Stomach (tissue), 4 donors: ENCODE data around the gene SIX5.

Source experiments
- POLR2A ChIP-seq, 4 donors: fragments of 450-650 bp; IDR thresholded peaks; one replicate each; pipeline ENCODE4 v1.6.1; 2016; ENCODE audit warnings: antibody characterized with exemption in 4 of 4, control low read depth in 2 of 4, mild to moderate bottlenecking in 1 of 4, moderate library complexity in 1 of 4
- POLR2AphosphoS5 ChIP-seq, 3 donors: sonication (generic); formaldehyde crosslinking; IDR thresholded peaks; one replicate each; pipeline ENCODE4 v1.6.1; 2016; ENCODE audit warnings: antibody characterized with exemption in 3 of 3
- TF ChIP-seq, protein P1 (sequence below), 7 experiments: fragments of 450-650 bp in 4 of 7; fragments of 200-600 bp in 3 of 7; sonication (generic) in 3 of 7; IDR thresholded peaks; one replicate each; pipeline ENCODE4 v1.5.1; 2016 to 2019; ENCODE audit warnings: antibody characterized with exemption in 7 of 7, control low read depth in 2 of 7, mild to moderate bottlenecking in 1 of 7

DNA sequence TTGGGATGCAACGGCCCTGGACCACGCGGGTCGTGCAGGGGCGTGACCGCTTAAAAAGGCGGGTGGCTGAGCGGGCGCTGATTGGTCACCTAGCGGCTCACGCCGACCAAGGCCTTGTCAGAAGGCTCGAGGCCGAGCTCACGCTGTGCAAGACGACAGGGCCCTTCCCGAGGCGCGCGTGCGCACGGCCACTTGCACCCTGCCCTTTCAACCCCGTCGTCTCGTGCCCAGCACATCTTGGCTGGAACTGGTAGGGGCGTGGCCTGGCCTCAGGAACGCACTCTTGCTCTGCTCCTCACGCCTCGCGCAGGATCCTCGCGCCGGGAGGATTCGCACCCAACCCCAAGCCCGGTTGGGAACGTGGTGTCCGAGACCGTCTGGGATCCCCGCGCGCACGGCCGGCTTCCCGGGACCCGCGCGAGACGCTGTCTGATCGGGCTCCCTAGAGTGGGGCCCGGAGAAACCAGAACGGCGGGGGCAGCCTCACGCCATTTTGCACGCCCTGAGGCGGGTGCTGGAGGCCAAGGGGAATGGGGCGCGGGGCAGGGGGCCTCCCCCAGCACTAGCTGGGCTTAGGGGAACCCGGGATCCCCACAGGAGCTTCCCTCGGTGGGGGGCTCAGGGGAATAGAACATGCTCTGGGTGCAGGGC is 35.8 kb downstream of the SIX5 start, which contains the start of gene MEIOSIN:
- TF ChIP-seq, protein P1, sequence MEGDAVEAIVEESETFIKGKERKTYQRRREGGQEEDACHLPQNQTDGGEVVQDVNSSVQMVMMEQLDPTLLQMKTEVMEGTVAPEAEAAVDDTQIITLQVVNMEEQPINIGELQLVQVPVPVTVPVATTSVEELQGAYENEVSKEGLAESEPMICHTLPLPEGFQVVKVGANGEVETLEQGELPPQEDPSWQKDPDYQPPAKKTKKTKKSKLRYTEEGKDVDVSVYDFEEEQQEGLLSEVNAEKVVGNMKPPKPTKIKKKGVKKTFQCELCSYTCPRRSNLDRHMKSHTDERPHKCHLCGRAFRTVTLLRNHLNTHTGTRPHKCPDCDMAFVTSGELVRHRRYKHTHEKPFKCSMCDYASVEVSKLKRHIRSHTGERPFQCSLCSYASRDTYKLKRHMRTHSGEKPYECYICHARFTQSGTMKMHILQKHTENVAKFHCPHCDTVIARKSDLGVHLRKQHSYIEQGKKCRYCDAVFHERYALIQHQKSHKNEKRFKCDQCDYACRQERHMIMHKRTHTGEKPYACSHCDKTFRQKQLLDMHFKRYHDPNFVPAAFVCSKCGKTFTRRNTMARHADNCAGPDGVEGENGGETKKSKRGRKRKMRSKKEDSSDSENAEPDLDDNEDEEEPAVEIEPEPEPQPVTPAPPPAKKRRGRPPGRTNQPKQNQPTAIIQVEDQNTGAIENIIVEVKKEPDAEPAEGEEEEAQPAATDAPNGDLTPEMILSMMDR (IDR thresholded peaks at IDR 0.05): no peak
- TF ChIP-seq POLR2A (IDR thresholded peaks at IDR 0.05) (no peak), POLR2AphosphoS5 (IDR thresholded peaks at IDR 0.05) (no peak)
